MM.1S (cell line): Measurements from ENCODE around the gene PYHIN1.

Experiments used
- DNase-seq: peaks from one replicate; pipeline ENCODE4 v3.0.0-alpha.2; 2015
- H2AFZ ChIP-seq: fragments of 300-600 bp; sonication (generic); 2 replicates; pipeline ENCODE4 v1.6.0; 2016; ENCODE audit warnings: antibody characterized with exemption, low read length
- H3F3A ChIP-seq: fragments of 300-600 bp; sonication (generic); 2 replicates; pipeline ENCODE4 v1.6.1; 2016; ENCODE audit warnings: mild to moderate bottlenecking, antibody characterized with exemption, low read length, moderate library complexity, mixed read lengths; ENCODE audit not compliant: insufficient read depth
- H3K27ac ChIP-seq: fragments of 300-600 bp; sonication (generic); 2 replicates; pipeline ENCODE4 v1.5.1; 2016; ENCODE audit warnings: mild to moderate bottlenecking, low read length
- H3K27me3 ChIP-seq: fragments of 300-600 bp; sonication (generic); replicated peaks from 2 replicates; pipeline ENCODE4 v1.6.0; 2016; ENCODE audit warnings: low read length; ENCODE audit not compliant: insufficient read depth
- H3K36me3 ChIP-seq: fragments of 300-600 bp; sonication (generic); replicated peaks from 2 replicates; pipeline ENCODE4 v1.6.1; 2016; ENCODE audit warnings: mild to moderate bottlenecking, low read length, mixed read lengths; ENCODE audit not compliant: insufficient read depth
- H3K4me1 ChIP-seq: fragments of 300-600 bp; sonication (generic); 2 replicates; pipeline ENCODE4 v1.6.1; 2016; ENCODE audit warnings: low read length, mixed read lengths
- H3K4me2 ChIP-seq: fragments of 300-600 bp; sonication (generic); 2 replicates; pipeline ENCODE4 v1.6.0; 2016; ENCODE audit warnings: low read depth, low read length
- H3K4me3 ChIP-seq: fragments of 300-600 bp; sonication (generic); 2 replicates; pipeline ENCODE4 v1.5.1; 2016; ENCODE audit warnings: low read length, mixed read lengths
- H3K79me2 ChIP-seq: fragments of 300-600 bp; sonication (generic); 2 replicates; pipeline ENCODE4 v1.6.1; 2016; ENCODE audit warnings: mixed run types, low read length, mixed read lengths
- H3K9ac ChIP-seq: fragments of 300-600 bp; sonication (generic); 2 replicates; pipeline ENCODE4 v1.6.1; 2016; ENCODE audit warnings: low read length, mixed read lengths
- H3K9me2 ChIP-seq: fragments of 300-600 bp; sonication (generic); replicated peaks from 2 replicates; pipeline ENCODE4 v1.6.1; 2016; ENCODE audit warnings: mild to moderate bottlenecking, low read length, mixed read lengths; ENCODE audit not compliant: insufficient read depth
- H3K9me3 ChIP-seq: fragments of 300-600 bp; sonication (generic); replicated peaks from 2 replicates; pipeline ENCODE4 v1.6.1; 2016; ENCODE audit warnings: mild to moderate bottlenecking, low read length, mixed read lengths; ENCODE audit not compliant: insufficient read depth
- H4K20me1 ChIP-seq: fragments of 300-600 bp; sonication (generic); 2 replicates; pipeline ENCODE4 v1.6.1; 2016; ENCODE audit warnings: mild to moderate bottlenecking, low read length, moderate library complexity, mixed read lengths; ENCODE audit not compliant: insufficient read depth
- EZH2 ChIP-seq: fragments of 300-600 bp; sonication (generic); optimal IDR thresholded peaks from 2 replicates; pipeline ENCODE3; 2017; ENCODE audit warnings: low read depth, mild to moderate bottlenecking, antibody characterized with exemption, low read length, mixed read lengths
- EZH2phosphoT487 ChIP-seq: fragments of 300-600 bp; sonication (generic); IDR thresholded peaks from 2 replicates; pipeline ENCODE4 v1.6.1; 2018; ENCODE audit warnings: antibody characterized with exemption, low read length
- TF ChIP-seq, protein P1 (sequence below): fragments of 300-600 bp; sonication (generic); IDR thresholded peaks from 2 replicates; pipeline ENCODE4 v1.5.1; 2016; ENCODE audit warnings: antibody characterized with exemption, low read length, mixed read lengths

Gene PYHIN1

DNA sequence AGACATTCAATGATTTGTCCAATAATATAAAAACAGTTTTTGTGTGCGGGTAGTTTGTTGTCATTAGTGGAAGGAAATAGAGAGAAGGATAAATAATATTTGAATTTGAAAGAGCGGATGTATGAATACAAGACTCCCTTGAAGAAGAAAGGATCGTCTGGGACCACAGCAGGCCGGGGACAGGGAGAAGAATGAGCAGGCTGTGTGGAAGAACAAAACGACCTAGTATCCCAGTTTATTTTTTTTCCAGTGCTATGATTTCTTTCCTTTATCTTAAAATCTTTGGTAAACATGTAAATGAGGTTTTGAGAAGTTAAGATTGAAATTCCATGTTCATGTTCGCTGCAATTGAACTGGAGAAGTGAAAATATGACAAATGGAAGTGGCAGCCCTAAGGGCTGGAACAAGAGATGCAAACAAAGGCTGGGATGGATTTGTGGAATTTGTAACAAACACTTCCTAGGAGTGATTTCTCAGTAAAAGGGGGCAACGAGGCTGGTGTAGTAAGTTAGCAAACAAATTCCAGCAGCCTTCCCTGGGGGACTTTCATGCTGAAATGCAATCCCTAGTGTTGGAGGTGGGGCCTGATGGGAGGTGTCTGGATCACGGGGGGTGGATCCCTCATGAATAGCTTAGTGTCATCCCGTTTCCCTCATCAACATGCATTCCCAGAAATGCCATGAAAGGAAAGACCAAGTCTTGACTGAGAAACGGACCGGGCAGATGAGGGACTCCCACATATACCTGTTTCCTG lies 68.1 kb downstream of the PYHIN1 start:
- Histone ChIP-seq H3K9ac (no peak overlapping the region), H3K4me2 (no peak overlapping the region)

GRCh38 chr1:159000070-159000409 lies 68.7 kb downstream of the PYHIN1 start:
- H3F3A ChIP-seq, result peaks cover 24% of the 10 kb centered on the region
- no peak overlapping the region for H3K4me2 ChIP-seq
- no peak overlapping the region for H3K27ac ChIP-seq
- H3K9me3 ChIP-seq, result no peaks in the 10 kb centered on the region
- no peak overlapping the region for H2AFZ ChIP-seq
- H3K79me2 ChIP-seq, result no peaks in the 10 kb centered on the region
- no peak overlapping the region for H3K9ac ChIP-seq
- no peaks in the 10 kb centered on the region for H3K27me3 ChIP-seq
- no peak overlapping the region for H3K4me3 ChIP-seq
- no peaks in the 10 kb centered on the region for H3K9me2 ChIP-seq
- no peak for DNase-seq
- no peaks in the 10 kb centered on the region for H3K36me3 ChIP-seq
- TF ChIP-seq EZH2, result no peak
- TF ChIP-seq, protein P1, sequence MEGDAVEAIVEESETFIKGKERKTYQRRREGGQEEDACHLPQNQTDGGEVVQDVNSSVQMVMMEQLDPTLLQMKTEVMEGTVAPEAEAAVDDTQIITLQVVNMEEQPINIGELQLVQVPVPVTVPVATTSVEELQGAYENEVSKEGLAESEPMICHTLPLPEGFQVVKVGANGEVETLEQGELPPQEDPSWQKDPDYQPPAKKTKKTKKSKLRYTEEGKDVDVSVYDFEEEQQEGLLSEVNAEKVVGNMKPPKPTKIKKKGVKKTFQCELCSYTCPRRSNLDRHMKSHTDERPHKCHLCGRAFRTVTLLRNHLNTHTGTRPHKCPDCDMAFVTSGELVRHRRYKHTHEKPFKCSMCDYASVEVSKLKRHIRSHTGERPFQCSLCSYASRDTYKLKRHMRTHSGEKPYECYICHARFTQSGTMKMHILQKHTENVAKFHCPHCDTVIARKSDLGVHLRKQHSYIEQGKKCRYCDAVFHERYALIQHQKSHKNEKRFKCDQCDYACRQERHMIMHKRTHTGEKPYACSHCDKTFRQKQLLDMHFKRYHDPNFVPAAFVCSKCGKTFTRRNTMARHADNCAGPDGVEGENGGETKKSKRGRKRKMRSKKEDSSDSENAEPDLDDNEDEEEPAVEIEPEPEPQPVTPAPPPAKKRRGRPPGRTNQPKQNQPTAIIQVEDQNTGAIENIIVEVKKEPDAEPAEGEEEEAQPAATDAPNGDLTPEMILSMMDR, result no peak
- no peak for TF ChIP-seq EZH2phosphoT487
- H4K20me1 ChIP-seq, result no peaks in the 10 kb centered on the region
- peaks cover 23% of the 10 kb centered on the region for H3K4me1 ChIP-seq

More for the DNA sequence above, 68.1 kb downstream of the PYHIN1 start:
- Histone ChIP-seq H2AFZ (no peak overlapping the region), H3K27me3 (no peaks in the 10 kb centered on the region), H3K79me2 (no peaks in the 10 kb centered on the region), H3K9me3 (no peaks in the 10 kb centered on the region), H3K4me1 (peaks cover 23% of the 10 kb centered on the region), H3K27ac (no peak overlapping the region), H4K20me1 (no peaks in the 10 kb centered on the region), H3F3A (peaks cover 24% of the 10 kb centered on the region), H3K4me3 (no peak overlapping the region), H3K9me2 (no peaks in the 10 kb centered on the region), H3K36me3 (no peaks in the 10 kb centered on the region)
- TF ChIP-seq EZH2phosphoT487 (no peak), EZH2 (no peak)
- TF ChIP-seq, protein P1, result no peak
- DNase-seq, result no peak

DNA sequence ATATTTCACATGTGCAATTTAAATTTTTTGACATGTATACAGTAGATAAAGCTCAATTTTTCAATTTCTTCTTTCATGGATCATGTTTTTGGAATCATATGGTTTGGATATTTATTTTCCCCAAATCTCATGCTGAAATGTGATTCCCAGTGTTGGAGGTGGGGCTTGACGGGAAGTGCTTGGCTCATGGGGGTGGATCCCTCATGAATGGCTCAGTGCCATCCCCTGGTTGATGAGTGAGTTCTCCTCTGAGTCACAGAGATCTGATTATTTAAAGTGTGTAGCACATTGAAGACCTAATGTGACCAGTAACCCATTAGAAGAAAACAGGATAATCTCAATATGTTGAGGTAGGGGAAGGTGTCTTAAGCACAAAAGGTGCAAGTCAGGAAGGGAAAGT lies 69.3 kb downstream of the PYHIN1 start:
- no peak for DNase-seq
- Histone ChIP-seq H3K4me1 (peaks cover 23% of the 10 kb centered on the region), H3K4me3 (no peak overlapping the region), H3F3A (peaks cover 24% of the 10 kb centered on the region), H3K36me3 (no peaks in the 10 kb centered on the region), H3K9ac (no peak overlapping the region), H3K4me2 (no peak overlapping the region), H2AFZ (no peak overlapping the region), H3K27me3 (no peaks in the 10 kb centered on the region), H3K27ac (no peak overlapping the region), H3K9me2 (no peaks in the 10 kb centered on the region), H3K79me2 (no peaks in the 10 kb centered on the region), H4K20me1 (no peaks in the 10 kb centered on the region), H3K9me3 (no peaks in the 10 kb centered on the region)
- TF ChIP-seq EZH2, result no peak
- TF ChIP-seq EZH2phosphoT487, result no peak
- TF ChIP-seq, protein P1, result no peak
